B cell (primary cell): Measurements from ENCODE around the gene PRLH. TPM values are rescaled to one million over a fixed set of nuclear protein-coding genes. Genes with fewer than 3 reads are reported as not detected.

Experiments used
- ATAC-seq: fragments of 200-7000 bp; cut with Tn5 transposase; one replicate; pipeline ENCODE4 v1.10.0; 2021; ENCODE audit warnings: low read depth, mild to moderate bottlenecking, moderate number of reproducible peaks, moderate library complexity
- CTCF ChIA-PET: fragments of 350-600 bp; sonication (Branson Sonifier 250); formaldehyde crosslinking; loops from one replicate; lab custom pipeline; 2021; ENCODE audit warnings: antibody characterized with exemption, inconsistent platforms; lab: Charles Lee
- POLR2A ChIA-PET: fragments of 350-600 bp; sonication (Branson Sonifier 250); formaldehyde crosslinking; loops from one replicate; lab custom pipeline; 2021; ENCODE audit warnings: antibody characterized with exemption; lab: Charles Lee
- DNase-seq: peaks from one replicate; pipeline ENCODE4 v3.0.0; 2013
- H2AFZ ChIP-seq: 2 replicates; pipeline ENCODE4 v1.6.1; 2012; ENCODE audit warnings: mild to moderate bottlenecking, low read depth, low read length; ENCODE audit not compliant: insufficient read depth, poor library complexity, severe bottlenecking
- H3K27ac ChIP-seq, 2 donors: 1 replicate in 1 of 2; 2 replicates in 1 of 2; pipeline ENCODE4 v1.5.1; 2012 to 2013; ENCODE audit warnings: low read length in 2 of 2, mild to moderate bottlenecking in 2 of 2, moderate library complexity in 1 of 2
- H3K27me3 ChIP-seq, 4 experiments: fragments of 200-600 bp in 1 of 4; sonication (generic) in 1 of 4; replicated peaks in 1 of 4; 1 replicate in 2 of 4; 2 replicates in 2 of 4; pipeline versions ENCODE4 v1.6.1 to v1.7.0; 2013 to 2016; ENCODE audit warnings: low read length in 3 of 4, mild to moderate bottlenecking in 2 of 4, mixed read lengths in 1 of 4, moderate library complexity in 1 of 4; ENCODE audit not compliant: insufficient read depth in 4 of 4, control insufficient read depth in 3 of 4; ENCODE audit errors: control extremely low read depth in 1 of 4
- H3K36me3 ChIP-seq, 2 experiments: replicated peaks in 1 of 2; 1 replicate in 1 of 2; 2 replicates in 1 of 2; pipeline versions ENCODE4 v1.6.1 to v1.7.1; 2013; ENCODE audit warnings: low read length in 1 of 2; ENCODE audit not compliant: insufficient read depth in 2 of 2, control insufficient read depth in 1 of 2; ENCODE audit errors: control extremely low read depth in 1 of 2, extremely low read depth in 1 of 2
- H3K4me1 ChIP-seq, 2 donors: fragments of 200-600 bp in 1 of 2; sonication (generic) in 1 of 2; 1 replicate in 1 of 2; 2 replicates in 1 of 2; pipeline versions ENCODE4 v1.5.1 to v1.6.1; 2013 to 2017; ENCODE audit warnings: low read length in 2 of 2; ENCODE audit not compliant: control insufficient read depth in 2 of 2, insufficient read depth in 2 of 2
- H3K4me2 ChIP-seq: replicated peaks from 2 replicates; pipeline ENCODE3; 2012; ENCODE audit warnings: mild to moderate bottlenecking, low read depth, low read length; ENCODE audit not compliant: poor library complexity, severe bottlenecking
- H3K4me3 ChIP-seq, 5 experiments: fragments of 200-600 bp in 1 of 5; sonication (generic) in 1 of 5; 1 replicate in 3 of 5; 2 replicates in 2 of 5; pipeline versions ENCODE4 v1.5.1 to v1.7.0; 2011 to 2016; ENCODE audit warnings: low read length in 4 of 5, mild to moderate bottlenecking in 4 of 5, low read depth in 2 of 5, control low read depth in 1 of 5, moderate library complexity in 1 of 5; ENCODE audit not compliant: insufficient read depth in 1 of 5; ENCODE audit errors: control extremely low read depth in 1 of 5, extremely low read depth in 1 of 5
- H3K79me2 ChIP-seq: fragments of 200-600 bp; sonication (generic); one replicate; pipeline ENCODE4 v1.6.0; 2016; ENCODE audit warnings: low read length; ENCODE audit not compliant: control insufficient read depth, insufficient read depth
- H3K9ac ChIP-seq: fragments of 200-600 bp; sonication (generic); 2 replicates; pipeline ENCODE4 v1.6.1; 2017; ENCODE audit warnings: mild to moderate bottlenecking, low read length, moderate library complexity
- H3K9me3 ChIP-seq, 3 donors: one replicate each; pipeline versions ENCODE4 v1.6.1 to v1.7.1; 2013; ENCODE audit warnings: low read length in 2 of 3; ENCODE audit not compliant: control insufficient read depth in 2 of 3, insufficient read depth in 1 of 3; ENCODE audit errors: control extremely low read depth in 1 of 3
- H4K20me1 ChIP-seq: 2 replicates; pipeline ENCODE4 v1.6.0; 2012; ENCODE audit warnings: mild to moderate bottlenecking, low read length; ENCODE audit not compliant: insufficient read depth, control insufficient read depth, poor library complexity, severe bottlenecking
- H3K27ac Mint-ChIP-seq: one replicate; pipeline ENCODE4 v1.8.0; 2021; ENCODE audit warnings: mixed read lengths
- H3K27me3 Mint-ChIP-seq: one replicate; pipeline ENCODE4 v1.8.0; 2021; ENCODE audit warnings: mixed read lengths
- H3K4me1 Mint-ChIP-seq: one replicate; pipeline ENCODE4 v1.8.0; 2021; ENCODE audit warnings: mixed read lengths
- H3K4me3 Mint-ChIP-seq: one replicate; pipeline ENCODE4 v1.8.0; 2021; ENCODE audit warnings: mixed read lengths
- H3K9me3 Mint-ChIP-seq: one replicate; pipeline ENCODE4 v1.8.0; 2022; ENCODE audit warnings: mixed read lengths; ENCODE audit not compliant: insufficient read depth
- CTCF ChIP-seq: fragments of 200-600 bp; IDR thresholded peaks from one replicate; pipeline ENCODE4 v1.8.0; 2022; ENCODE audit warnings: antibody characterized with exemption, mild to moderate bottlenecking
- EZH2 ChIP-seq: IDR thresholded peaks from 2 replicates; pipeline ENCODE4 v1.6.1; 2012; ENCODE audit warnings: borderline replicate concordance, low read depth, mild to moderate bottlenecking, moderate library complexity, low read length; ENCODE audit not compliant: insufficient read depth, poor library complexity, severe bottlenecking
- WGBS: methylation state at CpG from one replicate; pipeline ENCODE4 v1.1.5; 2013; ENCODE audit warnings: missing lambda C conversion rate; ENCODE audit not compliant: insufficient coverage; 5-methylcytosine and 5-hydroxymethylcytosine counted together
- intact Hi-C: fragments of 100-400 bp; cut with micrococcal nuclease; formaldehyde crosslinking; loops from one replicate; pipeline ENCODE4 v1.10.0; 2022
- polyA plus RNA-seq: library from polyadenylated mRNA; depleted of rRNA; stranded (reverse); fragments of >200 nt; gene quantifications from 2 replicates; pipeline ENCODE4 v1.2.3, GENCODE V29; 2012
- total RNA-seq, 2 donors: library from RNA; stranded (reverse); fragments of 120-200 nt in 1 of 2; gene quantifications; 1 replicate in 1 of 2; 2 replicates in 1 of 2; pipeline versions ENCODE4 v1.2.3 to v1.2.4, GENCODE V29; 2013 to 2022

The PRLH gene
- total and polyA plus RNA-seq, 2 donors (not counting 1 experiment from before 2014, with no cell fraction given) = not detected

GRCh38 chr2:237614151-237614720 lies 47.9 kb downstream of the PRLH start:
- no peak for DNase-seq
- Histone ChIP-seq H4K20me1 (no peaks in the 10 kb centered on the region), H3K27ac (no peak overlapping the region), H3K9me3 (no peaks in the 10 kb centered on the region), H3K4me1 (peaks cover 16% of the 10 kb centered on the region in 2 donors), H3K4me3 (no peak overlapping the region), H3K4me2 (no peak overlapping the region), H2AFZ (no peak overlapping the region), H3K36me3 (no peaks in the 10 kb centered on the region), H3K9ac (no peak overlapping the region), H3K79me2 (no peaks in the 10 kb centered on the region), H3K27me3 (peaks cover 0 to 4% (median 0%) of the 10 kb centered on the region in 4 experiments)
- Mint-ChIP-seq H3K4me3 (no peak overlapping the region), H3K9me3 (no peaks in the 10 kb centered on the region), H3K27ac (no peak overlapping the region), H3K27me3 (peaks cover 10% of the 10 kb centered on the region), H3K4me1 (peaks cover 23% of the 10 kb centered on the region)
- CTCF ChIA-PET = no interaction called here
- no peak for TF ChIP-seq CTCF
- no peak for TF ChIP-seq EZH2
- intact Hi-C loops = no loop called here
- POLR2A ChIA-PET = no interaction called here
- WGBS = 56% methylated on average over 9 of the region's 9 CpGs
- no peak for ATAC-seq

- no peak overlapping the region for H2AFZ ChIP-seq
- DNase-seq = no peak
- intact Hi-C loops = no loop called here
- no peaks in the 10 kb centered on the region for H3K36me3 ChIP-seq
- Mint-ChIP-seq H3K4me1 (peaks cover 23% of the 10 kb centered on the region), H3K9me3 (no peaks in the 10 kb centered on the region), H3K27ac (no peak overlapping the region), H3K27me3 (peaks cover 3% of the 10 kb centered on the region), H3K4me3 (no peak overlapping the region)
- peaks cover 0 to 4% (median 0%) of the 10 kb centered on the region in 4 experiments for H3K27me3 ChIP-seq
- TF ChIP-seq CTCF = no peak
- TF ChIP-seq EZH2 = no peak
- H4K20me1 ChIP-seq = no peaks in the 10 kb centered on the region
- POLR2A ChIA-PET = no interaction called here
- WGBS = 77% methylated on average over 2 of the region's 4 CpGs
- no peak overlapping the region for H3K4me2 ChIP-seq
- no peak overlapping the region for H3K27ac ChIP-seq
- no peak overlapping the region for H3K9ac ChIP-seq
- H3K9me3 ChIP-seq = no peaks in the 10 kb centered on the region
- CTCF ChIA-PET = interaction anchor here (2.2 kb wide), 1 partner anchor 129 kb away, joined by 7 read pairs; no protein-coding TSS in a partner anchor
- H3K79me2 ChIP-seq = no peaks in the 10 kb centered on the region
- no peak for ATAC-seq
- no peak overlapping the region for H3K4me3 ChIP-seq
- H3K4me1 ChIP-seq = peaks cover 16% of the 10 kb centered on the region in 2 donors
Measured at GRCh38 chr2:237615631-237616249, 49.4 kb downstream of the PRLH start.
